ENCODE measurements around the gene MAD2L2. TPM values are rescaled to one million over a fixed set of nuclear protein-coding genes. Genes with fewer than 3 reads are reported as not detected.

The MAD2L2 gene
- polyA plus RNA-seq, 2 of the 4 experiments (the other 2 are of a cell fraction) = 31.2 to 32.5 TPM

Other genes starting within 250 kb of the MAD2L2 start
- gene DISP3, start 202.0 kb downstream of the MAD2L2 start, polyA plus RNA-seq (2011; rRNA removed) = 0.09 and 0.15 TPM in 2 replicates
- 0.03 to 0.22 TPM (median 0.12 TPM) in 3 replicates for gene DISP3, start 202.0 kb downstream of the MAD2L2 start, polyA plus RNA-seq (2017; fragmentation: RNase III; extraction: RNeasy Plus Mini Kit Qiagen cat#74134 plus additional on column Dnase treatment)
- gene FBXO2, start 26.7 kb downstream of the MAD2L2 start, polyA plus RNA-seq (2011; rRNA removed) = 5.8 and 8.5 TPM in 2 replicates
- gene FBXO2, start 26.7 kb downstream of the MAD2L2 start, polyA plus RNA-seq (2017; fragmentation: RNase III; extraction: RNeasy Plus Mini Kit Qiagen cat#74134 plus additional on column Dnase treatment) = 14.3 to 35.2 TPM (median 31.2 TPM) in 3 replicates
- 10.3 and 10.4 TPM in 2 replicates for gene FBXO44, start 26.3 kb downstream of the MAD2L2 start, polyA plus RNA-seq (2011; rRNA removed)
- gene FBXO44, start 26.3 kb downstream of the MAD2L2 start, polyA plus RNA-seq (2017; fragmentation: RNase III; extraction: RNeasy Plus Mini Kit Qiagen cat#74134 plus additional on column Dnase treatment) = 21.7 to 27.3 TPM (median 26.9 TPM) in 3 replicates
- 7.7 and 8.5 TPM in 2 replicates for gene FBXO6, start 16.9 kb downstream of the MAD2L2 start, polyA plus RNA-seq (2011; rRNA removed)
- 4.8 to 5.5 TPM (median 5.4 TPM) in 3 replicates for gene FBXO6, start 16.9 kb downstream of the MAD2L2 start, polyA plus RNA-seq (2017; fragmentation: RNase III; extraction: RNeasy Plus Mini Kit Qiagen cat#74134 plus additional on column Dnase treatment)
- 0.03 and 0.04 TPM in 2 replicates for gene DRAXIN, start 10.6 kb upstream of the MAD2L2 start, polyA plus RNA-seq (2011; rRNA removed)
- gene DRAXIN, start 10.6 kb upstream of the MAD2L2 start, polyA plus RNA-seq (2017; fragmentation: RNase III; extraction: RNeasy Plus Mini Kit Qiagen cat#74134 plus additional on column Dnase treatment) = 0.03 to 0.08 TPM in 2 of 3 replicates, not detected in the other
- 26.9 and 32.1 TPM in 2 replicates for gene AGTRAP, start 55.0 kb upstream of the MAD2L2 start, polyA plus RNA-seq (2011; rRNA removed)
- gene AGTRAP, start 55.0 kb upstream of the MAD2L2 start, polyA plus RNA-seq (2017; fragmentation: RNase III; extraction: RNeasy Plus Mini Kit Qiagen cat#74134 plus additional on column Dnase treatment) = 56.5 to 57.5 TPM (median 57.5 TPM) in 3 replicates
- not detected in 2 replicates for gene C1orf167, start 81.0 kb upstream of the MAD2L2 start, polyA plus RNA-seq (2011; rRNA removed)
- gene C1orf167, start 81.0 kb upstream of the MAD2L2 start, polyA plus RNA-seq (2017; fragmentation: RNase III; extraction: RNeasy Plus Mini Kit Qiagen cat#74134 plus additional on column Dnase treatment) = not detected in 3 replicates
- 4.5 and 5.0 TPM in 2 replicates for gene MTHFR, start 124.8 kb upstream of the MAD2L2 start, polyA plus RNA-seq (2011; rRNA removed)
- 4.1 to 5.3 TPM (median 5.2 TPM) in 3 replicates for gene MTHFR, start 124.8 kb upstream of the MAD2L2 start, polyA plus RNA-seq (2017; fragmentation: RNase III; extraction: RNeasy Plus Mini Kit Qiagen cat#74134 plus additional on column Dnase treatment)
- gene CLCN6, start 125.0 kb upstream of the MAD2L2 start, polyA plus RNA-seq (2011; rRNA removed) = 5.7 and 8.2 TPM in 2 replicates
- gene CLCN6, start 125.0 kb upstream of the MAD2L2 start, polyA plus RNA-seq (2017; fragmentation: RNase III; extraction: RNeasy Plus Mini Kit Qiagen cat#74134 plus additional on column Dnase treatment) = 6.1 to 9.0 TPM (median 8.9 TPM) in 3 replicates
- not detected in 2 replicates for gene NPPA, start 166.6 kb upstream of the MAD2L2 start, polyA plus RNA-seq (2011; rRNA removed)
- gene NPPA, start 166.6 kb upstream of the MAD2L2 start, polyA plus RNA-seq (2017; fragmentation: RNase III; extraction: RNeasy Plus Mini Kit Qiagen cat#74134 plus additional on column Dnase treatment) = not detected in 3 replicates
- gene NPPB, start 177.8 kb upstream of the MAD2L2 start, polyA plus RNA-seq (2011; rRNA removed) = not detected in 2 replicates
- gene NPPB, start 177.8 kb upstream of the MAD2L2 start, polyA plus RNA-seq (2017; fragmentation: RNase III; extraction: RNeasy Plus Mini Kit Qiagen cat#74134 plus additional on column Dnase treatment) = 0.18 to 0.20 TPM in 2 of 3 replicates, not detected in the other
- 23.0 and 26.1 TPM in 2 replicates for gene KIAA2013, start 245.3 kb upstream of the MAD2L2 start, polyA plus RNA-seq (2011; rRNA removed)
- 22.3 to 23.5 TPM (median 23.3 TPM) in 3 replicates for gene KIAA2013, start 245.3 kb upstream of the MAD2L2 start, polyA plus RNA-seq (2017; fragmentation: RNase III; extraction: RNeasy Plus Mini Kit Qiagen cat#74134 plus additional on column Dnase treatment)